Spinal cord (tissue), 10 donors: ENCODE data around the gene NPHP4. TPM values are rescaled to one million over a fixed set of nuclear protein-coding genes. Genes with fewer than 3 reads are reported as not detected.

Experiments used
- DNase-seq, 6 donors: peaks; one replicate each; pipeline versions ENCODE4 v3.0.0 to v3.0.0-alpha.2; 2013 to 2015; ENCODE audit warnings: low spot score in 6 of 6, low read depth in 4 of 6
- H3K27ac ChIP-seq: one replicate; pipeline ENCODE4 v1.5.1; 2013; ENCODE audit warnings: low read depth, low read length, control low read depth
- H3K27me3 ChIP-seq: one replicate; pipeline ENCODE4 v1.6.1; 2013; ENCODE audit warnings: low read length; ENCODE audit not compliant: control insufficient read depth, insufficient read depth
- H3K36me3 ChIP-seq: one replicate; pipeline ENCODE4 v1.6.1; 2013; ENCODE audit warnings: low read length; ENCODE audit not compliant: control insufficient read depth, insufficient read depth
- H3K4me1 ChIP-seq: one replicate; pipeline ENCODE4 v1.6.1; 2013; ENCODE audit warnings: low read length; ENCODE audit not compliant: control insufficient read depth, insufficient read depth
- H3K4me3 ChIP-seq: one replicate; pipeline ENCODE4 v1.5.1; 2013; ENCODE audit warnings: low read depth, low read length, control low read depth
- H3K9me3 ChIP-seq: one replicate; pipeline ENCODE4 v1.6.1; 2013; ENCODE audit warnings: low read length; ENCODE audit not compliant: control insufficient read depth, insufficient read depth
- WGBS: methylation state at CpG from one replicate; pipeline ENCODE4 v1.1.5; 2013; ENCODE audit warnings: missing lambda C conversion rate; ENCODE audit not compliant: insufficient coverage; 5-methylcytosine and 5-hydroxymethylcytosine counted together
- polyA plus RNA-seq, 2 donors: library from polyadenylated mRNA; unstranded; fragments of 120-200 nt; gene quantifications; one replicate each; pipeline ENCODE4 v1.2.1, GENCODE V29; 2013; ENCODE audit not compliant: insufficient read length in 2 of 2
- total RNA-seq, 2 donors: library from RNA; depleted of rRNA in 1 of 2; stranded (reverse); fragments of 120-200 nt in 1 of 2; fragments of >200 nt in 1 of 2; gene quantifications; one replicate each; pipeline versions ENCODE4 v1.2.3 to v1.2.4, GENCODE V29; 2013 to 2014
- donor health status: healthy.

The NPHP4 gene
- total and polyA plus RNA-seq, 4 donors: 8.0 to 19.2 (median 13.3) TPM

DNA sequence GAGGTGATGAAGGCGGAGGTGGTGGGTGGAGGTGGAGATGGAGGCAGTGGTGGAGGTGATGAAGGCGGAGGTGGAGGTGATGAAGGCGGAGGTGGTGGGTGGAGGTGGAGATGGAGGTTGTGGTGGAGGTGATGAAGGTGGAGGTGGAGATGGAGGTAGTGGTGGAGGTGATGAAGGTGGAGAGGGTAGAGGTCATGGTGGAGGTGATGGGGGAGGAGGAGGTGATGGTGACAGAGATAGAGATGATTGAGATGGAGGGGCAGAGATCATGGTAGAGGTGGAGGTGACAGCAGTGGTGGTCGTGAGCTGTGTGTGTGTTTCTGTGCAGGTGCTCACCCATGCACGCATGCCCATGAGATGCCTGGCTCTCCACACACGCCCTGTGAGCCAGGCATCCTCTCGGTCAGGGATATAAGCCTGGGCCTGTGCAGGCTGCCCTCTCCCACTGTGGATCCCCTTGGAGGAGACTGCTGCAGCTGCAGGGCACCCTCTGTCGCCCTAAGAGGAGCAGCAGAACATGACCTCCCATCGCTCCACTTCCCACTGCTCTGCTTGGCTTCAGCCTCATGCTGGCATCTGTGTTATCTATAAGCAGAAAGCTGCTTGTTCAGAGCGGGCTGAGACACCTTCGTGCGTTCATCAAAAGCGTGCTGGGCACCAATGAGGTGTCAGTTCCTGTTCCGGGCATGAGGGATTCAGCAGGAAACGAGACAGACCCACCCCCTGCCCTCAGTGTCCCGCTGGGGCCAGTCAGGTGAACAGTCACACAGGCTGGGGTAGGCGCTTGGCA lies 20.5 kb upstream of the NPHP4 start:
- H3K36me3 ChIP-seq: peaks cover 22% of the 10 kb centered on the region
- H3K4me1 ChIP-seq: peaks cover 7% of the 10 kb centered on the region
- H3K27me3 ChIP-seq: no peaks in the 10 kb centered on the region
- no peak for DNase-seq
- WGBS: 86% methylated on average over 17 of the region's 17 CpGs
- H3K4me3 ChIP-seq: no peak overlapping the region
- H3K9me3 ChIP-seq: no peaks in the 10 kb centered on the region
- no peak overlapping the region for H3K27ac ChIP-seq

DNA sequence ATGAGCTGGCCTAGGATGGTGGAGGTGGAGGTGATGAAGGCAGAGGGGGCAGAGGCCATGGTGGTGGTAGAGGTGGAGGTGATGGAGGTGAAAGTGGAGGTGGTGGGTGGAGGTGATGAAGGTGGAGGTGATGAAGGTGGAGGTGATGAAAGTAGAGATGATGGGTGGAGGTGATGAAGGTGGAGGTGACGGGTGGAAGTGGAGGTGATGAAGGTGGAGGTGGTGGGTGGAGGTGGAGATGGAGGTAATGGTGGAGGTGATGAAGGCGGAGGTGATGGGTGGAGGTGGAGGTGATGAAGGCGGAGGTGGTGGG lies 19.7 kb upstream of the NPHP4 start:
- DNase-seq: no peak
- H3K4me3 ChIP-seq: no peak overlapping the region
- H3K27me3 ChIP-seq: no peaks in the 10 kb centered on the region
- H3K27ac ChIP-seq: no peak overlapping the region
- H3K9me3 ChIP-seq: no peaks in the 10 kb centered on the region
- H3K36me3 ChIP-seq: peaks cover 26% of the 10 kb centered on the region
- 100% methylated on average over 3 of the region's 3 CpGs for WGBS
- H3K4me1 ChIP-seq: peaks cover 14% of the 10 kb centered on the region

DNA sequence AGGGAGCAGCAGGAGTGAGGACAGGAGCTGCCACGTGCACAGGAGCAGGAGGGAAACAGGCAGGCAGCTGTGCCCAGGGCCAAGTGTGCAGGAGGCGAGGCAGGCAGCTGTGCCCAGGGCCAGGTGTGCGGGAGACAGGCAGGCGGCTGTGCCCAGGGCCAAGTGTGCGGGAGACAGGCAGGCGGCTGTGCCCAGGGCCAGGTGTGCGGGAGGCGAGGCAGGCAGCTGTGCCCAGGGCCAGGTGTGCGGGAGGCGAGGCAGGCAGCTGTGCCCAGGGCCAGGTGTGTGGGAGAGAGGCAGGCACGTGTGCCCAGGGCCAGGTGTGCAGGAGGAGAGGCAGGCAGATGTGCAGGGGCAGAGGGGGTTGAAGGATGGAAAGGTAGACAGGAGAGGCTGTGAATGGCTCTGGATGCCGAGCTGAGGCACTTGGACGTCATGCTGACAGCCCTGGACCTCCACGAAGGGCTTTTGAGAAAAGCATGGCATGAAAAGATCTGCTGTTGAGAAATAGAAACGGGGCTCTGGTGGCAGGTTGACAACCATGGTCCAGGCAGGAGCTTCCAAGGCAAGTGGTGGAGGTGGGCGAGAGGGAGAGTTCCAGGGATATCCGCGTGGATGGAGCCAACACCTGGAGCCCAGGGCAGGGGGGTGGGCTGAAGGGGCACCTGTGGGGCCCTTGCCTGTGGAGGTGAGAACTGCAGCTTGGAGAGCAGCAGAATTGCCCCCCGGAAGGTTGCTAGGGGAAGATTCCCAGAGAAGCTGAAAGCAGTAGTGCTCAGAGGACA lies 19.1 kb upstream of the NPHP4 start:
- 93% methylated on average over 19 of the region's 19 CpGs for WGBS
- DNase-seq: no peak
- peaks cover 25% of the 10 kb centered on the region for H3K36me3 ChIP-seq
- no peaks in the 10 kb centered on the region for H3K27me3 ChIP-seq
- H3K9me3 ChIP-seq: no peaks in the 10 kb centered on the region
- peaks cover 16% of the 10 kb centered on the region for H3K4me1 ChIP-seq
- no peak overlapping the region for H3K4me3 ChIP-seq
- H3K27ac ChIP-seq: no peak overlapping the region

DNA sequence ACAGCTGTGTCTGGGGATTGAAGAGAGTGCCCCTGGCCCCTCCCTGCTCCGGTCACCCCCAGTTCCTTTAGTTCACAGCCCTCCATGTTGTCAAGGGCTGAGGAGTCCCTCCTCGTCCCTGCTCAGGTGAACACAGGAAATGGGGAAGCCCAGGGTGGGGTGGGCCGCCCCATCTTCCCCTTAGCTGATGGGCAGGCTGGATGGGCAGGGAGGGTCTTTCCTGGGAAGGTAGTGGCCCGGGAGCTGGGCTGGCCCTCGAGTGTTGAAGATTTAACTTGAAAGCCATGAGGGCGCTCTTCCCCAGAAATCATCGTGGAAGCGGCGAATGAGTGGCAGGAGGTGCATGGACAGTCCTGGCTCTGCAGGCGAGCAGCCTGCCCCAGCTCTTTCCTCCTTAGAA lies 18.3 kb upstream of the NPHP4 start:
- H3K36me3 ChIP-seq: peaks cover 25% of the 10 kb centered on the region
- no peak overlapping the region for H3K4me3 ChIP-seq
- no peaks in the 10 kb centered on the region for H3K27me3 ChIP-seq
- no peaks in the 10 kb centered on the region for H3K9me3 ChIP-seq
- 100% methylated on average over 1 of the region's 10 CpGs for WGBS
- H3K4me1 ChIP-seq: peaks cover 12% of the 10 kb centered on the region
- DNase-seq: no peak
- no peak overlapping the region for H3K27ac ChIP-seq

DNA sequence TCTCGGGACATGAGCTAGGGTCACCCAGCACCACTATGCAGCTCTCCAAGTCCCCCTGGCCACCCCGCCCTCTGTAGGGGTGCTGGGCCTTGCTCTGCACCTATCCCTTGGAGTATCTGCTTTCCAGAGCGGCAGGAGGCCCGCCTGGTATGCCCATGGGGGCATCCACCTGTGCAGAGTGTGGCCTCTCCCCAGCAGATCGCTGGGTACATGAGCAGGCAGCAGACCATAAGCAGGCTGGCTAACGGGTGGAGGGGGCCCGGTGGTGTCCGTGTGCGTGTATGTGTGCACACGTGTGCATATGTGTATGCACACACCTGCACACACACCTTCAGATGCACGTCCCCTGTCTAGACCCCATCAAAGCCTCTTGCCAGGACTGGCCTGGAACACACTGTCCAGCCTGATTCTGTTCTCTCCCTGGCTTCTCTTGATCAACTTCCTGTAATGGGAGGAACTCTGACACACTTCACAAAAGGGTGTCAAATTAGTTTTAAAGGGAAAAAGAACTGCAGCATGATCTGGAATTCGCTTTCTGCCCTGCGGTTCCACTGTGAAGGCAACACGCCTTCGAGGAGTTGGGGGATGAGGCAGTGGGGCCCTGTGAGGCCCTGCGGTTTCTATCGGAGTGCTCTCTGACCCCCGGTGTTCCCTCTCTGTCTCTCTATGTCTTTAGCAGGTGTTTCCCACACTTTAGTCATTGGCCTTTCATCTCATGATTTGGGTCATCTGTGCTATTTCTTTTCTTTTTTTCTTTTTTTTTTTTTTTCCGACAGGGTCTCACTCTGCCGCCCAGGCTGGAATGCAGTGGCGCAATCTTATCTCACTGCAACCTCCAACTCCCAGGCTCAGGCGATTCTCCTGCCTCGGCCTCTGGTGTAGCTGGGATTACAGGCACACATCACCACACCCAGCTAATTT lies 17.2 kb upstream of the NPHP4 start:
- no peaks in the 10 kb centered on the region for H3K27me3 ChIP-seq
- H3K4me3 ChIP-seq: no peak overlapping the region
- H3K4me1 ChIP-seq: peaks cover 12% of the 10 kb centered on the region
- H3K27ac ChIP-seq: no peak overlapping the region
- DNase-seq: no peak
- 85% methylated on average over 17 of the region's 23 CpGs for WGBS
- H3K36me3 ChIP-seq: peaks cover 21% of the 10 kb centered on the region
- H3K9me3 ChIP-seq: no peaks in the 10 kb centered on the region

DNA sequence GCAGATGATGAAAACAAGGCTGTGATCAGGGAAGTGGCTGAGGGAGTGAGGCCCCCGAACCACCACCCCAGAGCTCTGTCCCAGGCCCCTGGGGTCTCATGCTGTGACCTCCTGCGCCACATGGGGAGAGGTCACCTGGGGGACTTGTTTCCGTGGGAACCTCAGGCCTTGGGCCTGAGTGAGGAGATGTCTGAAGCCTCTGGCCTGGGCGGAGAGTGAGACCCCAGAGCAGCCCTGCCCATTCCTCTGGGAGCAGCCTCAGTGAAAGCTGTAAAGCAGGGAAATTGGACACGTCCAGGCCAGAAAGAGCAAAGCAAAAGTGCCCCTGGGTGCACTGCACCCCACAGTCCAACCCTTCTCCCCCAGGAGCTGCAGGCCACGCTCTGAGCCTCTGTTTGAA lies 16.5 kb upstream of the NPHP4 start:
- 64% methylated on average over 6 of the region's 6 CpGs for WGBS

DNA sequence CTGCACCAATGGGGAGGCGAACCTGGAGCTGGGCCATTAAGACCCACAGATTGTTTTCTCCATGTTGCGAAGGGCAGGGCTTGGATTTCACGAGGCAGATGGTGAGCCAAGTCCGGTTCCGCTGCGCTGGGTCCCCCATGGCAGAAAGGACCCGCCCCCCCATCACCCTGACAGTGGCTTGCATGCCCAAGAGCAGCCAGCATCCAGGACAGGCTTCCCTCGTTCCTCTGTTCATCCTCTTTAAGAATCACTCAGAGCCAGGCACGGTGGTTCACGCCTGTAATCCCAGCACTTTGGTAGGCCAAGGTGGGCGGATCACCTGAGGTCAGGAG lies 15.8 kb upstream of the NPHP4 start:
- WGBS: 86% methylated on average over 11 of the region's 11 CpGs
- Histone ChIP-seq H3K9me3 (no peaks in the 10 kb centered on the region), H3K27me3 (no peaks in the 10 kb centered on the region), H3K27ac (no peak overlapping the region), H3K4me3 (no peak overlapping the region), H3K4me1 (peaks cover 25% of the 10 kb centered on the region), H3K36me3 (peaks cover 17% of the 10 kb centered on the region)
- no peak for DNase-seq

More for the DNA sequence above, 16.5 kb upstream of the NPHP4 start:
- Histone ChIP-seq H3K36me3 (peaks cover 19% of the 10 kb centered on the region), H3K4me1 (peaks cover 19% of the 10 kb centered on the region), H3K4me3 (no peak overlapping the region), H3K9me3 (no peaks in the 10 kb centered on the region), H3K27ac (no peak overlapping the region), H3K27me3 (no peaks in the 10 kb centered on the region)
- no peak for DNase-seq

DNA sequence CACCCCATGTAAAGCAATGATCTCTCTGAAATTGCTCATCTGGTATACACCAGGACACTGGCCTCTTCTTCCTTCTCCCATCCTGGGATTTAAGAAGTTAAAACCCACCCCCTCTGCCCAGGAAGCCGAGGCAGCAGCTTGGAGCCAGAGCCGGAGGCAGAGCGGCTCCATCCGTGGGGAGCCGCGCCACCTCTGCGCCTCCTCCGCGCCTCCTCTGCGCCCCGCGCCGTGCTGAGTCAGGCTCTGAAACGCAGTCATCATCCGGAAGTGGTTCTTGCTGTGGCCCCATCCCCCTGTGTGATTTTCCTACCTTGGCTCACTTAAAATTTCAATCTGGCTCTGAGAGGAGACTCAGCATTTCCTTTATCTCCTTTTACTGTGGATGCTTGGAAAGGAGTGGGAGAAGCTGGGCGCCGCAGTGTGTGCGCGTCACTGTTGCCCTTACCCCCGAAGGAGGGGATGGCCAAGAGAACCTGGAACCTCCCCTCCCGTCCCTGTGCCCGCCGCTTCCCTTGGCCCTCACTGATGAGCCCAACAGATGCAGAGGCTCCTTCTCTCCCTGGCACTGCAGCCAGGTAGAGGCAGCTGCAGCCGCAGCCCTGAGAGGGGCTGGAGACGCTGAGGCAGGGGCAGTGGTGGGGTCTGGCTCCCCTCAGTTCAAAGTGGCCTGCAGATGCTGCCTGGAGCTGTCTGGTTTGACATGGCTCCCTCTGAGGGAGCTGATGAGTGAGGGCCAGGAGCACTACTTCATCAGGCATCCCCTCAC lies 15.3 kb upstream of the NPHP4 start:
- DNase-seq: peak in 1 of 6 donors; percentile 52
- H3K4me1 ChIP-seq: peaks cover 30% of the 10 kb centered on the region
- peaks cover 18% of the 10 kb centered on the region for H3K36me3 ChIP-seq
- 54% methylated on average over 23 of the region's 25 CpGs for WGBS
- H3K4me3 ChIP-seq: no peak overlapping the region
- no peaks in the 10 kb centered on the region for H3K27me3 ChIP-seq
- no peaks in the 10 kb centered on the region for H3K9me3 ChIP-seq
- no peak overlapping the region for H3K27ac ChIP-seq

DNA sequence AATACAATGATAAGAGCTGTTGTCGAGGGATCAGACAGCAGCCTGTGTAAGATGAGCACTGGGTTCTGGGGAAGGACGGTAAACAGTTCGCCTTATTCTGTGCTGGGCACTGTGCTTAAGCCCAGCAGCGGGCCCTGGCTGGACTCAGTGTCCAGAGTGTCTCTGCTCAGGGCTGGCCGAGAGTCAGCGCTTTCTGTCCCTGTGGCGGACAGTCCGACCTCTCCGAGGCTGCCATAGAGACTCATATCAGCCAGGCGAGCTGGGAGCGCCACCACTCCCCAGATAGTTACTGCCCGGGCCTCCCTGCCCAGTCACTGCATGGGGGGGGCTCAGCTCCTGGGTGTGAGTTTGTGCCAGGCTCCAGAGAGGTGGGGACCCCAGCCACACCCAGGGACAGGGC lies 14.7 kb upstream of the NPHP4 start:
- Histone ChIP-seq H3K27me3 (no peaks in the 10 kb centered on the region), H3K4me3 (no peak overlapping the region), H3K27ac (no peak overlapping the region)

More for the DNA sequence above, 14.7 kb upstream of the NPHP4 start:
- 70% methylated on average over 10 of the region's 12 CpGs for WGBS
- Histone ChIP-seq H3K36me3 (peaks cover 22% of the 10 kb centered on the region), H3K4me1 (peaks cover 37% of the 10 kb centered on the region), H3K9me3 (no peaks in the 10 kb centered on the region)
- no peak for DNase-seq
